ENCODE data around the gene LPIN1. TPM values are rescaled to one million over a fixed set of nuclear protein-coding genes. Genes with fewer than 3 reads are reported as not detected.

LPIN1 gene
- total RNA-seq, 1 experiment from 2014 or later, result 4.4 TPM

DNA sequence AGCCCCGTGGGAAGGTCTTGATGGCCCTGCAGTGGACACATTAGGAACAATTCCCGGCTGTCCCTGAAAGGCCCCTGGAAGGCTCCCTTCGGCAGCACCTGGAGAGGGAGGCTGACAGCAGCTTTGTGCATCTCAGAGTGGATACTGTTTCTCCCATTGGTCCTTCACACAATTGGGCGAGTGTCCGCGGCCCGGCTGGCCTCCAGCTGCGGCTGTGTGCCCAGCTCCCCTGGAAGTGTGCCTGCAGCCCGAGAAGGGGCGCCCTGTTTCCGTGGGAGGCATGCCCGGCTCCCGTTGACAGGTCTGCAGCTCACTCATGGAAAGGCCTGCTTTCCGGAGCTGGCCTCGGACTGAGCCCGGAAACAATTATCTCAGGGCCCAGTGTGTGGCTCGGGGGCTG, 103.7 kb downstream of the LPIN1 start:
- Histone ChIP-seq H3K4ac (ENCODE audit: low read depth, low read length) (no peak overlapping the region), H3K23ac (ENCODE audit: insufficient read length, low read depth, low read length) (no peak overlapping the region), H2BK120ac (ENCODE audit: low read depth, low read length, poor library complexity, severe bottlenecking) (no peak overlapping the region), H2AFZ (ENCODE audit: low read length) (no peak overlapping the region), H4K91ac (ENCODE audit: insufficient read length, low read depth, low read length) (no peak overlapping the region), H3K4me2 (ENCODE audit: insufficient read depth, insufficient read length, low read length) (no peak overlapping the region), H3K79me1 (ENCODE audit: insufficient read depth, low read depth, low read length, poor library complexity, severe bottlenecking) (no peaks in the 10 kb centered on the region), H2BK12ac (ENCODE audit: insufficient read length, low read depth, low read length) (no peak overlapping the region), H3K79me2 (ENCODE audit: insufficient read depth, low read length) (no peaks in the 10 kb centered on the region), H2AK5ac (ENCODE audit: insufficient read length, low read length) (no peak overlapping the region), H3K18ac (ENCODE audit: insufficient read length, low read depth, low read length) (no peak overlapping the region), H3K4me1 (ENCODE audit: insufficient read depth, low read length) (peaks cover 4% of the 10 kb centered on the region; the same call in 1 of the 2 replicates), H3K27me3 (ENCODE audit: insufficient read depth, low read length) (no peaks in the 10 kb centered on the region), H4K5ac (ENCODE audit: insufficient read length, low read depth, low read length) (no peak overlapping the region), H3K14ac (ENCODE audit: insufficient read depth, low read length) (no peak overlapping the region), H3K9me3 (ENCODE audit: control insufficient read depth, low read depth, low read length) (no peaks in the 10 kb centered on the region), H3K9ac (ENCODE audit: extremely low read depth, insufficient read length, low read length) (no peak overlapping the region), H3K56ac (ENCODE audit: insufficient read length, low read depth, low read length) (no peak overlapping the region), H3K27ac (ENCODE audit: insufficient read length, low read depth, low read length) (no peak overlapping the region), H4K20me1 (ENCODE audit: control insufficient read depth, insufficient read depth, insufficient read length) (no peaks in the 10 kb centered on the region), H3T11ph (ENCODE audit: low read length) (no peak overlapping the region), H4K8ac (replicated peaks; ENCODE audit: insufficient read length, low read depth, low read length) (no peak overlapping the region), H3K23me2 (ENCODE audit: insufficient read length, low read depth, low read length, poor library complexity, severe bottlenecking) (no peaks in the 10 kb centered on the region), H2BK20ac (ENCODE audit: low read depth, low read length, poor library complexity, severe bottlenecking) (no peak overlapping the region), H2BK15ac (ENCODE audit: low read depth, low read length) (no peak overlapping the region), H2BK5ac (ENCODE audit: insufficient read length, low read length) (no peak overlapping the region)
- no peak for DNase-seq
- TF ChIP-seq, protein P1, sequence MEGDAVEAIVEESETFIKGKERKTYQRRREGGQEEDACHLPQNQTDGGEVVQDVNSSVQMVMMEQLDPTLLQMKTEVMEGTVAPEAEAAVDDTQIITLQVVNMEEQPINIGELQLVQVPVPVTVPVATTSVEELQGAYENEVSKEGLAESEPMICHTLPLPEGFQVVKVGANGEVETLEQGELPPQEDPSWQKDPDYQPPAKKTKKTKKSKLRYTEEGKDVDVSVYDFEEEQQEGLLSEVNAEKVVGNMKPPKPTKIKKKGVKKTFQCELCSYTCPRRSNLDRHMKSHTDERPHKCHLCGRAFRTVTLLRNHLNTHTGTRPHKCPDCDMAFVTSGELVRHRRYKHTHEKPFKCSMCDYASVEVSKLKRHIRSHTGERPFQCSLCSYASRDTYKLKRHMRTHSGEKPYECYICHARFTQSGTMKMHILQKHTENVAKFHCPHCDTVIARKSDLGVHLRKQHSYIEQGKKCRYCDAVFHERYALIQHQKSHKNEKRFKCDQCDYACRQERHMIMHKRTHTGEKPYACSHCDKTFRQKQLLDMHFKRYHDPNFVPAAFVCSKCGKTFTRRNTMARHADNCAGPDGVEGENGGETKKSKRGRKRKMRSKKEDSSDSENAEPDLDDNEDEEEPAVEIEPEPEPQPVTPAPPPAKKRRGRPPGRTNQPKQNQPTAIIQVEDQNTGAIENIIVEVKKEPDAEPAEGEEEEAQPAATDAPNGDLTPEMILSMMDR (conservative IDR thresholded peaks at IDR 0.05), result no peak
- Mint-ChIP-seq H3K27me3 (ENCODE audit: low read depth) (peaks cover 3% of the 10 kb centered on the region), H3K36me3 (ENCODE audit: insufficient read depth in 1 of 3, low read depth in 3 of 3) (peaks cover 12 to 15% (median 15%) of the 10 kb centered on the region in 3 experiments), H3K9me3 (peaks cover 17 to 26% of the 10 kb centered on the region in 2 experiments), H3K27ac (no peak overlapping the region), H3K4me3 (no peak overlapping the region), H3K4me1 (peaks cover 9 to 10% of the 10 kb centered on the region in 2 experiments; a peak in 3 of 4 replicates)
- no CpG with 5 or more reads among the region's 17 CpGs for WGBS (ENCODE audit: extremely low coverage, insufficient read length, low lambda C conversion rate)

Data from H9 (cell line).